Measurements from ENCODE around the gene CLPSL2. TPM values are rescaled to one million over a fixed set of nuclear protein-coding genes. Genes with fewer than 3 reads are reported as not detected.

The CLPSL2 gene
- total and polyA plus RNA-seq, 2 experiments from 2014 or later: not detected

- 60% methylated on average over 4 of the region's 4 CpGs for whole genome bisulfite sequencing (ENCODE audit: low lambda C conversion rate, missing lambda C conversion rate)
- Histone ChIP-seq H3K9me3 (ENCODE audit: low read depth) (no peaks in the 10 kb centered on the region), H3K79me2 (no peaks in the 10 kb centered on the region), H2AFZ (no peak overlapping the region), H4K20me1 (ENCODE audit: insufficient read depth, poor library complexity, severe bottlenecking) (no peaks in the 10 kb centered on the region), H3K4me1 (ENCODE audit: insufficient read depth) (no peaks in the 10 kb centered on the region), H3K36me3 (replicated peaks; ENCODE audit: insufficient read depth, low read depth) (no peaks in the 10 kb centered on the region), H3K9me2 (replicated peaks; ENCODE audit: insufficient read depth) (no peaks in the 10 kb centered on the region), H3K4me2 (no peak overlapping the region), H3K27me3 (peaks cover 7% of the 10 kb centered on the region), H3K4me3 (no peak overlapping the region), H3K27ac (no peak overlapping the region)
- DNase-seq (ENCODE audit: low spot score): no peak
- TF ChIP-seq EZH2phosphoT487 (IDR thresholded peaks at IDR 0.05; ENCODE audit: low read depth, severe bottlenecking, unreplicated experiment): no peak
- TF ChIP-seq CTCF (IDR thresholded peaks at IDR 0.05; ENCODE audit: poor library complexity): no peak
- no peak for TF ChIP-seq EZH2 (IDR thresholded peaks at IDR 0.05; ENCODE audit: borderline replicate concordance)
Measured at GRCh38 chr6:35769211-35769610, 7.2 kb upstream of the CLPSL2 start.

GRCh38 chr6:35771343-35771627 is 5.1 kb upstream of the CLPSL2 start:
- Histone ChIP-seq H3K4me2 (no peak overlapping the region), H3K27ac (no peak overlapping the region), H3K4me3 (no peak overlapping the region), H3K4me1 (ENCODE audit: insufficient read depth) (no peaks in the 10 kb centered on the region), H3K27me3 (peaks cover 9% of the 10 kb centered on the region), H4K20me1 (ENCODE audit: insufficient read depth, poor library complexity, severe bottlenecking) (no peaks in the 10 kb centered on the region), H3K79me2 (no peaks in the 10 kb centered on the region), H3K36me3 (replicated peaks; ENCODE audit: insufficient read depth, low read depth) (no peaks in the 10 kb centered on the region), H3K9me3 (ENCODE audit: low read depth) (no peaks in the 10 kb centered on the region), H2AFZ (no peak overlapping the region), H3K9me2 (replicated peaks; ENCODE audit: insufficient read depth) (no peaks in the 10 kb centered on the region)
- WGBS (ENCODE audit: low lambda C conversion rate, missing lambda C conversion rate): 54% methylated on average over 5 of the region's 5 CpGs
- DNase-seq (ENCODE audit: low spot score): no peak
- no peak for TF ChIP-seq EZH2phosphoT487 (IDR thresholded peaks at IDR 0.05; ENCODE audit: low read depth, severe bottlenecking, unreplicated experiment)
- no peak for TF ChIP-seq CTCF (IDR thresholded peaks at IDR 0.05; ENCODE audit: poor library complexity)
- TF ChIP-seq EZH2 (IDR thresholded peaks at IDR 0.05; ENCODE audit: borderline replicate concordance): no peak

GRCh38 chr6:35774116-35774794 is 2.1 kb upstream of the CLPSL2 start:
- Histone ChIP-seq H3K4me2 (no peak overlapping the region), H2AFZ (no peak overlapping the region), H3K4me1 (ENCODE audit: insufficient read depth) (no peaks in the 10 kb centered on the region), H3K27me3 (peaks cover 3% of the 10 kb centered on the region), H3K27ac (no peak overlapping the region), H4K20me1 (ENCODE audit: insufficient read depth, poor library complexity, severe bottlenecking) (no peaks in the 10 kb centered on the region), H3K36me3 (replicated peaks; ENCODE audit: insufficient read depth, low read depth) (no peaks in the 10 kb centered on the region), H3K9me2 (replicated peaks; ENCODE audit: insufficient read depth) (no peaks in the 10 kb centered on the region), H3K79me2 (no peaks in the 10 kb centered on the region), H3K9me3 (ENCODE audit: low read depth) (no peaks in the 10 kb centered on the region), H3K4me3 (no peak overlapping the region)
- no peak for TF ChIP-seq EZH2 (IDR thresholded peaks at IDR 0.05; ENCODE audit: borderline replicate concordance)
- TF ChIP-seq EZH2phosphoT487 (IDR thresholded peaks at IDR 0.05; ENCODE audit: low read depth, severe bottlenecking, unreplicated experiment): no peak
- no peak for TF ChIP-seq CTCF (IDR thresholded peaks at IDR 0.05; ENCODE audit: poor library complexity)
- 94% methylated on average over 11 of the region's 11 CpGs for WGBS (ENCODE audit: low lambda C conversion rate, missing lambda C conversion rate)
- DNase-seq (ENCODE audit: low spot score): no peak

Measured in hepatocyte (in vitro differentiated cells).